Stimulated activated CD4-positive, alpha-beta T cell treated with anti-CD3 and anti-CD28 coated beads, Interleukin-1b, Interleukin-23, amount 100 ng/mL, for 24 hours (primary cell): ENCODE data around the gene PROCA1.

Source experiments
- DNase-seq, 4 experiments: peaks; one replicate each; pipeline ENCODE4 v3.0.0-alpha.2; 2020; ENCODE audit warnings: low read depth in 4 of 4, low spot score in 1 of 4

PROCA1 gene

DNA sequence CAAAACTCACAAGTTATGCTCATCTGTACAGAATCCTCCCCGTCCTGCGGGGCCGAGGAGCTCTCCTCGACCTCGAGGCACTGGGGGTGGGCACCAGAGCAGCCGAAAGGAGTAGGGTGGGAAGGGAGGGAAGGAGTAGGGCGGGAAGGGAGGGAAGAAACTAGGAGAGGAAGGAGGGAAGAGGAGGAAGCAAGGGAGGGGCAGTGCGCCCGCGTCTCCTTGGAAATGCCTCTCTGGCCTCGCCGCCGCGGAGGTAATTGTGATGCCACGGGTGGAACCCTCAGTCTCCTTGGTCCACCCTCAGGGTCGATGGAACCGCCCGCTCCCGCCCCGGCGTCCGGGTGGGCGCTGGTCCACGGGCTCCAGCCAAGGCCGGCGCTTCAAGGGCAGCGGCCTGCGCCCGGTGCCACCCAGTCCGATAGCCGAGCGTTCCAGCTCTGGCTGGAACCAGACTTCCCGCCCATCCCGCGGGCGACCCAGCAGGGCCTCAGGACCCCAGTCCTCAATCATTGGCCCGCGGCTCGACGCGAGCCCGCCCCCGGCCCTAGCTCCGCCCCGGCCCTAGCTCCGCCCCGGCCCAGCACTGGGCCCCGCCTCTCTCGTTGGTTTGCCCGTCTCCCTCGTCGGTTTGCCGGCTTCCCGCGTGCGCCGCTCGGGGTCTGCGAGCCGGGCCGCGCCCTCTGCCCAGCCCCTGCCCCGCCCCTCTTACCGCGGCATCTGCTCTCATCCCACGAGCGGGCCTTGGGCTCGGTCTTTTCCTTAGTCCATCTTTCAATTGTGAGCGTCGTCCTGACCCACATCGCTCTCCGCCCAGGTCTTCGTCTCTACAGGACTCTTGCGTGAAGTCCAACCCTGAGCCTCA is 596 bp downstream of the PROCA1 start:
- DNase-seq, result peak; percentile 71 to 89 (median 78)

DNA sequence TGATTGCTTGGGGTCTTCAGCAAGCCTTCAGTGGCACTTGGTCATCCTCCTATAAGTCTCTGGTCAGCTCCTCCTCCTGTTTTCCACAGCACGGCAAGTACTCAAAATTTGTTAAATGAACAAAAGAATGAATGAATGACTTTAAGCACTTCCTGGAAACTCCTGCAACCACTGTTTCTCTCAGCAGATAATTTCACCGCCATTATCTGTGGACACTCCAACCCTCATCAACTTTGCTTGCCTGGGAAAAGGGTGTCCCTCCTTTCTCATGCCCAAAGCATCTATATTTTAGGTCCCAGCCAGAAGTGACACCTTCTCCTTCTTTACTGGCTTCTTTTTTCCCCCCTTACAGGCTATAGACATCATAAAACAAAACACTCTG is 4.4 kb downstream of the PROCA1 start:
- DNase-seq, result no peak

DNA sequence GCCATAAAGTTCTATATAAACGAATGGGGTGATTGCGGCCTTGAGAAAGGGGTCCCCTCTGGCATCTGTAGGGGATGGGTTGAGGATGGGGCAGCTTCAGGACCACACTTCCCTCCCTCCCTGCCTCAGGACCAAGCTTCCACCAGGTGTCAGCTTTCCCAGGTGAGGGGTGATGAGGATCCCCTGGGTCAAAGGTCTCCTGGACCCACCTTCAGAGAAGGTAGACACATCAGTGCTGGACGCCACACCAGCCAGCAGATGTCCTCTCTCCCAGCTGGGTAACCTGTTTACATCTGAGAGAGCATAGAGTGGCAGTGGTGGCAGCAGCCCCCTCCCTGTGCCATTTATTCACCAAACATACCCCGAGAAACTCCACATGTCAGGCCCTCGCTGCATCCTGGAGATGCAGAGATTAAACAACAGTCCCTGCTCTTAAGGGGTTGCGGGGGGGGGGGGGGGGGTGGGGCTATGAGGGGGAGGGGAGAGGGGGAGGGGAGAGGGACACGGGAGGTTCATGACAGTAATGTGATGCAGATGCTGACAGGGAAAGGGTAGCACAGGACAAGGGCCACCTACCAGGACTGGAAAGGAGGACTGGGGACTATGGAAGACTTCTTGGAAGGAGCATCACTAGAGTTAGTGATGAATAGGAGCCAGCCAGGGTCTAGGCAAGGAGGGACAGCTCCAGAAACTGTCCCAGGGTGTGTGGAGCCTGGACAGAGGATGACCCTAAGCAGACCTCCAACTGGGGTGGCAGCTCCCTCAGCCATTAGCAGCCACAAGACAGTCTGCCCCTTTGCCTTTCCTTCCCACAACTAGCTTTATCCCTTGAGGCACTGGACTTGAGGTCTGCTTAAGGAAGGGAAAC is 5.0 kb downstream of the PROCA1 start:
- DNase-seq, result no peak

DNA sequence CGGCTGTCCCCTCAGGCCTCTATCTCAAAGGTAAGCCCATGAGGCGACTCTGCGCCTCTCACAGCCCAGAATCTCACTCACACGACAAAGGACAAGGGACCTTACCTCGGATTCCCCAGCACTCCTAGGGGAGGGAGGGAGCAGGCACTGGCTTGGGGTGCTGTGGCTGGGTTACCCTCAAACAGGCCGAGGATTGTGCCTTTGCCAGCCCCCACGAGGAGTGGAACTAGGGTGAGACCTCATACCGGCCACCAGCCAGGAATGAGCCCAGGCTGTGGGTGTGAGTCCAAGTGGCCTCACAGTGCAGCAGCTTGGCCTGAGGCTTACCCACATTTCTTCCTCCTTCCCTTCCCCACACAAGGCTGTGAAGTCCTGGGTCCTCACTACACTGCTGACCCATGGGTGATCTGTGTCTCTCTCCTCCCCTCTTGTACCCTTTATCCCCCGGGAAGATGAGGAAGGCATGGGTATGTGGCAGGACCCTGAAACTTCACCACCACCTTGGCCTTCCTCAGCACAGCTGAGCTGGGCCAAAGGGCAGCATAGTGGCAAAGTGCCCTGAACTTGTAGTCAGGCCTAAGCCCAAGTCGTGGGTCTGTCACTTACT is 5.9 kb downstream of the PROCA1 start:
- DNase-seq, result no peak

DNA sequence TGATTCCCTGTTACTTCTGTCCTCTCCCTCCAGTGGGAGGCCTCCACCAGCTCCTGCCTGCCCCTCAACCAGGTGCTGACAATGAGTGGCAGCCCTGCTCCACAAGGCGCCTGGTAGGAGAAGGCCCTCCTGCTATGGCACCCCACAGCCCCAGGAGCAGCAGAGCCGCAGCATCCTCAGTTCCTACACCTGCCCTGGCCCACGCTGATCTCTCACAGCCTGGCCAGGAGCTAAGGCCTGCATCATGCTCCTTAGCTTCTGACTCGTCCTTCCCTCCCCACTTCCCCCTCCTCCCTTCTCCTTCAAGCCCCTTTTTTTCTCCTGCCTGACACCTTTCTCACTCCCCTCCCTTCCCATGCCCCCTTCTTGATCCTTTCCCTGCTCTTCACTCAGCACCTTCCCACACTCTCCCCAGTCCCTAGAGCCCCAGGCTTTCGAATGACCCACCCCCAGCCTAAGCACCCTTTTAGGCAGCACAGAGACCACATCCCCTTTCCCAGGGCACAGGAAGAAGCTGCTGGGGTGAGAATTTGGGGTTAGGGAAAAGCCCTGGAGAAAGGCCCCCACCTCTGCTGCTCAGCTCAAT is 6.5 kb downstream of the PROCA1 start:
- DNase-seq, result no peak

DNA sequence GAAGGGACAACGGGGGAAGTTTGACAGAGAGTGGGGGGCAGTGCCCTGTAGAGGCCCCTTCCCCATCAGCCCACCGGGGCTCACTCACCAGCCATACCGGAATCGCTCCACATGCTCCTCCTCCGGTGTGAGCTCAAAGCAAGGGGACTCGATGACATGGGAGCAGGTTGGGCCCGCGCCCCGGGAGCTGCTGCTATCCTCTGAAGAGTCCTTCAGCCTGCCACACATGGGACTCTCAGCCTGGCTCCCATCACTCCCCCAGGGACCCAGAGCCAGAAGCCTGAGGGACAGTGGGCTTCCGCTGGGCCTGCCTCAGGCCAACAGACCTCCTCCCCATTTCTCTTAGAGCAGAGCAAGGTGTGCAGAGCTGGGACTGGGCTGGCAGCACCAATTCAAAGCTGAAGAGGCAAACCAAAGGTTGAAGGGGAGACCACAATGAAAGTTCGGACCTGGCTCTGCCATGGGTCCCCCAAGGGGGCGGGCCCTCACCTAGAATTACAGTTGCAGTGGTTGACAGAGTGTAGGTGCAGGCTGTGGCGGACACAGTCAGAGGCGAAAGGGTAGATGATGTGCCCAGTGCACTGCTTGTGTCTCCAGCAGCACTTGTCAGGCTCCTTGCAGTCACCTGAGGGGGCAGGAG is 7.3 kb downstream of the PROCA1 start:
- no peak for DNase-seq

DNA sequence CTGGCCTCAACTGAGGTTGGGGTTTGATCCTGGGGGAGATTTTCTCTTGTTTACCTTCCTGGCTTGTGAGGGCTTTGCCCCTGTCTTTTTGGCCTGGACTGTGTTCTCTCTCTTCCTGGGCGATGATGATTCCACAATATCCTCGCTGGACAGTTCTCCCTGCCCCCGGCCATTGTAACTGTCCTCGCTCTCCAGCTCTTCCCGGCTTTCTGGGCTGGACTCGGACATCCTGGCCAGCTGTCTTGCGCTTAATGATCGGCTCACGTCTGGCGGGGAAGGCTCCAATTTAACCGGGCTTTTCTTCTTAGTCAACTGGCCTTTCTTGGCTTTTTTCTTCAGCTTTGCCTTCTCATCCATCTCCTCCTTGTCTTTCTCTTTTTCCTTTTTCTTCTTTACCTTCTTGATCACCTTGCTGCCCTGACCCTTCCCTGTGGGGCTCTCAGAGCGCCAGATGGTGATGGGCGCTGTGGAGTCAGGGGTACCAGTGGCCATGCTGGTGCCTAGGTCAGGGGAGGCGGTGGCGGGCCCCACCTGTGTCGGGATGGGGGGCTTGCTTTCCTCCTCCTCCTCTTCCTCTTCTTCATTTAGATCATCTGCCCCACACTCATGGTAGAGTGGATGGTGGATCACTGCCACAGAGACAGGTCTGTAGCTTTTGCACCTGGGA is 8.0 kb downstream of the PROCA1 start:
- DNase-seq, result no peak

DNA sequence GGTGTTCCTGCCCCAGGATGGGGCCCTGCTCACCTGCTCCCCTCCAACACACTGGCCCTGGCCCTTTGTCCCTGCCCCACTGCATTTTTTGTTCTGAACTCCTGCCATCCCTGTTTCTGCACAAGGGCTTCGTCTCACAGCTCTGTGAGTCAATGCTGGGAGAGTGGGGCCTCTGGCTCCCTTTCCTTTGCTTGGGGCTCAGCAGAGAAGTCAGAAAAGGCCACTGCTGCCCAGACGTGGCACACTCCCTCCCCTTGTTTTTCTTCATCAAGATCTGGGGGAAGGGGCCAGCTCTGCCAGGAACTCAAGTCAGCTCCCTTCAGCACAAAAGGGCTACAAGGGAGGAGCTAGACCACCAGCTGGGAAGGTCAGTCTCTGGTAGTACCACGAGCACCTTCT is 8.9 kb downstream of the PROCA1 start:
- DNase-seq, result no peak

DNA sequence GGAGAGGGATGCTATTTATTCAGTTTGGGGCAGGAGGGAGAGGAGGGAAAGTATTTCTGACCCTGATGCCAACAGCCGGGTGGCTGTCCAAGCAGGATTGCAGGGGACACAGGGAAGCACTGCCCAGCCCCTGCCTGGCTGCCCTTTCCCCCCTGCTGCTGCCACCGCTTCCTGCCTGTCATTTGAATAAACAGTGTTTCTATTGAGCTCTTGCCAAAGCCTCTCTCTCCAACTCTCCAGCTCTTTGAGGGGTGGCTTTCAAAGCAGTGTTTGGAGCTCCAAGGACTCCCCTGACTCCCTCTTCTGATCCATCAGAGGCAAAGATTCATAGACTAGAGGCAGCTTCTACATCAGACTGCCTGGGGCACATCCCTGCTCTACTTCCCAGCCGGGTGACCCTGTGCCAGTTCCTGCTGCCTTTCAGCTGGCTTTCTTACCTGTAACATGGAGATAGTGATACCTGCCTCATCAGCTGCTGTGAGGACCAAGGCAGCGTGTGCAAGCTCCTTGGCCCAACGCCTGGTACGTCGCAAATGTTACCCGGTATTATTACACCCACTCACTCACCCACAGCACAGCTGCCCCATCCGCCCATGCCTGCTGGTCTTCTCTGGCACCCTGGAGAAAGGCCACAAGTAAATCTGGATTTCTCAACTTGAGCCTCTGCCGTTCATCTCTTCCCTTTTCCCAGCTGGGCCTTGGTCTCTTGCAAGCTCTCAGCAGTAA is 9.5 kb downstream of the PROCA1 start:
- no peak for DNase-seq

DNA sequence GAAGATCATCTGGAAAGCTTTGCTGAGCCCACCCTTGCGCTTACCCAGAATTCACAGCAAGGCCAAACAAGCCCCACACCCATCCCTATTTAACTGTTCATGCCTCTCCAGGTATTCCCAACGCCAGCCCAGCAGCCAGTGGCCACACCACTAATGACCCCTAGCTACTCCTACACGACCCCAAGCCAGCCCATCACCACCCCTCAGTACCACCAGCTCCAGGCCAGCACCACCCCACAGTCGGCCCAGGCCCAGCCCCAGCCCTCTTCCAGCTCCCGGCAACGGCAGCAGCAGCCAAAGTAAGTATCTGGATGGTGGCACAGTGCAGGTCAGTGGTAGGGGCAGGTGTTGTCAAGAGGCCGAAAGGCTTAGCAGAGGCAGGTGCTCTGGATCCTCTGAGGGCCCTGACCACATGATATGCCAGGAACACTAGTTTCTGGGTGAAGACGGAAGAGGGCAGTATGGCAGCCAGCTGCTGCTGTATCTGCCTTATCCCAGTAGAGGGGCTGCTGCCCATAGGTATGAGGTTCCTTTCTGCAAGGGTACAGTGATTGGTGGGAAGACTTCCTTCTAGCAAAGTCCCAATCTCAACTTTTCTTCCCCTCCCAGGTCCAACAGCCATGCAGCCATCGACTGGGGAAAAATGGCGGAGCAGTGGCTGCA is 10.7 kb downstream of the PROCA1 start:
- DNase-seq, result no peak

DNA sequence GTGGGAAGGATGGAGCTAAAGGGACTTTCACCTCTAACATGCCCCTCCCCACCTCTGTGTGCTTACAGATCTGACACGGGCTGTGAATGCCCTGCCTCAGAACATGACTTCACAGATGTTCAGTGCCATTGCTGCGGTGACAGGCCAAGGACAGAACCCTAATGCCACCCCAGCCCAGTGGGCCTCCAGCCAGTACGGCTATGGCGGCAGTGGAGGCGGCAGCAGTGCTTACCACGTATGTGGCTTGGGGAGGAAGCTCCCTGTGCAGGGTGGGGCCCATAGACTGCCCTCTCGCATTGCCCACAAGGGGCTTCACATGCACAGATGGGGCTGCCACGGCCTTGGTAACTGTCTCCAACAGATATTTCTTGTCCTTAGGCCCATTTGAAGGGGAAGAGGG is 11.4 kb downstream of the PROCA1 start:
- DNase-seq, result no peak

DNA sequence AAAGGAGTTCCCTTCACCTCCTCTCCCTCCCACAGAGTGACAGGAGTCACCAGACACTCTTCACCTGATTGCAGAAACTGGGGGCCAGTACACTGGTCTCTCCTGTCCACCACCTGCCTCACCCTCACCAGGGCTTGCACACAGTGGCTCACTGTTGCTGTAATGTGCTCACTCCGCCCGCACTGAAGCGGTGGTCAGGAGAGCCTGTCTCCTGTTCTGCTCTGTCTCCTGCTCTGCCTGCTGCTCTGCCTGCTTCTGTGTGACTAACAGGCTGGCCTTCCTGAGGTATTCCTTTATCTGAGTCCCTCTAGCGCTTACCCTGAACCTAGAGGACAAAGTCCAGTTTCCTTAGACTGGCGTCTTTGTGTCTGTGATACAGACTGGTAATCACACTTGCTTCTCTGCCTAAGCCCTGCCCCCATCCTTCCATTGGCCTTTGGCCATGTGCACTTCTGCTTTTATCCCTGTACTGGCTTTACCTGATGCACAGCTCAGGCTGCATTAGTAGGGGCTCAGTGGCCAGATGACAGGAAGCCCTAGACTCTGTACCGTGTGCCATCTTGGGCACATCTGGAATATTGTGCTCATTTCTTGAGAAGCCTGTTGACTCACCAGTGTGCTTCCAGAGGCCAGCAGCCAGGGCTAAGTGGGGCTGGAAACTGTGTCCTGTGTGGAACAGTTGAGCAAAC is 13.3 kb downstream of the PROCA1 start:
- DNase-seq, result no peak

DNA sequence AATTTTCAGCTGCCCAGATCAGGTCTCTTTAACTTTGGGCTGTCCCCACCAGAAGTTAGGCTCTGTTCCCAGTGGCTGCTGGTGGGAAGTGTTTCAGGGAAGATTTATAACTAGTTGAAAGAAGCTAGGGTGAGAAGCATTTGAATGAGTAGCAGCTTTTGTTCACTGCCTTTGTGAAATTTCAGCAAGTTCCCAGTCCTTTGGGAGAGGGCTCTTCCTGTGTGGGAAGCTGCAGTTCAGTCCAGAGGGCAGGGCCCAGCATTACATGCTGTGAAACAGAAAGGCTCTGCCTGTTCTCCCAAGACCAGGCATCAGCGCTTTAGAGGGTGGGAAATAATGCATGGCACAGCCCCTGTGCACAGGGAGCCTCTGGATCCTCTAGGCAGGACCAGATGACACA is 17.8 kb downstream of the PROCA1 start:
- no peak for DNase-seq

DNA sequence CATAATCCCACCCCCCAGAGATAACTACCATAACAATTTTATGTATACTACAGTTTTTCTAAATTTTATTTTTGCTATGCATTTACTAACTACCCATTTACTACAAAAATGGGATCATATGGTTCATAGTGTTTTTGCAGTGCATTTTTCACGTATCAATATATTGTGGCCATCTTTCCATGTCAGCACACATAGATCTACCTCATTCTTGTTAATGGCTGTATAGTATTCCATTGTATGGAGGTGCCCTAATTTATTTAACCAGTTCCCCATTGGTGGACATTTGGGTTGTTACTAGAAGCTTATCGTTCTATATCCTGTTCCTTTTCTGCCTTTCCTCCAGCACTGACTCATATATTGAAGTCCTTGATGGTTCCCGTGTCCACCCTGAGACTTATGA is 22.7 kb downstream of the PROCA1 start:
- DNase-seq, result no peak

DNA sequence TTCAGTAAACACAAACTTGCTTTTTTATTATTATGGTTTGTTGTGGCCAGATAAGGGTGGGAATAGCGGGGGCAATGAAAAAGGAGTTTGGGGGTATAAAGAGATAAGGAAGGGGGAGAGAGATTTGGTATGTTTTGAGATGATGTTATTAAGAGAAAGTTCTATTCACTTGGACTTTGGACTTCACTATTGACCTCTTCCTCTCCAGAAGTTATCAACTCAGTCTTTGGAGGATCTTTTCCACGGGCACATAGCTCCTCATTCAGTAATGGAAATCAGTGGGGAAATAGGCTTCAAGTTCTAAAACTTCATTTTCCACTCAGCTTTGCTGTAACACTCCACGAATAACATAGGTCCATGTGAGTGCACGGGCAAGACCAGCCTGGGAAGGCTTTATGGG is 23.2 kb downstream of the PROCA1 start:
- DNase-seq, result no peak

DNA sequence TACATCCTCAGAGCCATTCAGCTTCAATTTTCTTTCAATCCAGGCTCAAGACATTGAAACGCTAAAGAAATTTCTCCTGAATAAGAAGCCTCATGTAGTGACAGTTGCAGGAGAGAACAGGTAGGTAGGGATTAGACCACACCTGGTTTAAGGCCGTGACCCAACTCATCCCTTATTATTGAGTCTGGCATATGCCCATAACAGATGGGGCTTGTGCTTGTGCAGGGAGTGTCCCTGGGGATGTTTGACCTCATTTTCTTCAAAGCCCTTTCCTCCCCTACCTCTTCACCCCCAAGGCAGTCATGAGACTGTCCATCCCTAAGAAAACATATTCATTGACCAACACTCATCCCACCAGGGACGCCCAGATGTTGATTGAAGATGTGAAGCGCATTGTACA is 25.4 kb downstream of the PROCA1 start:
- DNase-seq, result no peak

DNA sequence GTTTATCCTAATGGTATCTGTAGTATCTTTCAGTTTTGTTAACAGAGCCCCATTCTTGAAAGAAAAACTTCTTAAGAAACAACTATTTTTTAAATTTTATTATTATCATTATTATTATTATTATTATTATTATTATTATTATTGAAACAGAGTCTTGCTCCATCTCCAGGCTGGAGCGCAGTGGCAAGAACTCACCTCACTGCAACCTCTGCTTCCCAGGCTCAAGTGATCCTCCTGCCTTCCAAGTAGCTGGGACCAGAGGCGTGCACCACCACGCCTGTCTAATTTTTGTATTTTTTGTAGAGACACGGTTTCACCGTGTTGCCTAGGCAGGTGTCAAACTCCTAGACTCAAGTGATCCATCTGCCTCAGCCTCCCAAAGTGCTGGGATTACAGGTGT is 26.3 kb downstream of the PROCA1 start:
- no peak for DNase-seq

DNA sequence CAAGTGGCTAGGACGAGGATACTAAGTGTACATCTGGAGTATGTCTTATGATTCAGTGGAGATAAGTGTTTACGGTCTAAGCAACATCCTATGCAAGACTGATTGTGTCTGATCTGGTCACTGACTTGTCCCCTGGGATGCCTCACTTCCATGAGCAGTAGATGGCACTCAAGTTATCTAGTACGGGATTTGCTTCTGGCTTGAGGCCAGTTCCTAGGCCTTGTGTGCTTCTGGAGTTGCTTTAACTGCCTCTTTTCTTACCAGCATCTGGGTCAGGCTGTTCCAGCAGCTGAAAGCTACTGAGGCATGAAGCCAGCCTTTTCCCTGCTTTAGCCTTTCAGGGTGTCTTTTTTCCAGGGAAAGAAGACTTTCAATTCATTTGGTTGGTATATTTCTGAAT is 26.7 kb downstream of the PROCA1 start:
- no peak for DNase-seq

DNA sequence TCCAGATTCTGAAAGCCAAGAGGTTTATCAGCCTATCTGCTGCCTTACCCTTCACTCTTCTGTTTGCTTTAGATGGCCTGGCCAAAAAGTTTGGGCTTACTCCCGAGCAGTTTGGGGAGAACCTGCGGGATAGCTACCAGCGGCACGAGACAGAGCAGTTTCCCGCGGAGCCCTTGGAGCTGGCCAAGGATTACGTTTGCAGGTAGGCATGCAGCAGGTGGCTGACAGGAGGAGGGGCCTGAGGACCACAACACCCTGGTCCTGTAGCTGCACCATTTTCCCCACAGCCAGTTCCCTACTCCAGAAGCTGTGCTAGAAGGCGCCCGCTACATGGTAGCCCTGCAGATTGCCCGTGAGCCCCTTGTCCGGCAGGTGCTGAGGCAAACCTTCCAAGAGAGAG is 29.0 kb downstream of the PROCA1 start:
- no peak for DNase-seq
